ENCODE results near the gene ROBO1.

ROBO1 gene

DNA sequence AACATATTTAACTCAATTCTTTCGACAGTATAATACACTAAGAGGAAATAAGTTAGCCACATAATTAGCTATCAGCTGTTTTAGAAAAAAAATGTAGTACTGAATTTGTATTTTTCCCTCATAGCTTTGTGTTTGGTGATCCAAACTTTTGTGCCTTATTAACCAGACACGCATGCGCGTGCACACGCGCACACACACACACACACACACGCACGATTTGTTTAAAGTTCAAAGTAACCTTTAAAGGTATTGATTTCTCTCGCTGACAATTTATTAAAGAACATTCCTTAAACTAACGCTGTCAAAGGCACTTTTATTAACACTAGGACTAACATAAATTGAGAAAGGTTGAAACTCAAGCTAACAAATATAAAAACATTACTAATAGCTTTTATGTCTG, 198.9 kb downstream of the ROBO1 start:
- no peak overlapping the region for H3K4me3 ChIP-seq (ENCODE audit: low read depth, low read length)
- no peak for DNase-seq (ENCODE audit: low read depth)
- TF ChIP-seq CTCF (IDR thresholded peaks at IDR 0.05; ENCODE audit: low read depth, low read length, missing control alignments): no peak

DNA sequence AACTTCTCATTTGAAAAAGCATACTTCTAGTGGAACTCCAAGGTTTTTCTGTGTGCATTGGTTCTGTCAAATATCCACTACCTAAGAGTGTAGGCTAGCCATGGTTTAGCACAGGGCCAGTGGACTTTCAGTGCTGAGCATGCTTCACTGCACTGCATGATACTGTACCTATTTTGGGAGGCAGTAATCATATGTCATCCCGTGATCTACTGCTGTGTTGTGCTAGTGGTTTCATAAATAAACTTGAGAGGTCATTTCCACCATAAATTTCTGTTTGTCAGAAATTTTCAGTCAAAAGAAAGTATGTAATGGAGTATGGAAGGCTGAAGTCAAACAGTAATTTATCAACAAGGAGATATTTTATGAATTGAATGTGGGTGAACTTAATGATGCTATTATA, 203.6 kb downstream of the ROBO1 start:
- H3K4me3 ChIP-seq (ENCODE audit: low read depth, low read length): no peak overlapping the region
- no peak for TF ChIP-seq CTCF (IDR thresholded peaks at IDR 0.05; ENCODE audit: low read depth, low read length, missing control alignments)
- DNase-seq (ENCODE audit: low read depth): no peak

DNA sequence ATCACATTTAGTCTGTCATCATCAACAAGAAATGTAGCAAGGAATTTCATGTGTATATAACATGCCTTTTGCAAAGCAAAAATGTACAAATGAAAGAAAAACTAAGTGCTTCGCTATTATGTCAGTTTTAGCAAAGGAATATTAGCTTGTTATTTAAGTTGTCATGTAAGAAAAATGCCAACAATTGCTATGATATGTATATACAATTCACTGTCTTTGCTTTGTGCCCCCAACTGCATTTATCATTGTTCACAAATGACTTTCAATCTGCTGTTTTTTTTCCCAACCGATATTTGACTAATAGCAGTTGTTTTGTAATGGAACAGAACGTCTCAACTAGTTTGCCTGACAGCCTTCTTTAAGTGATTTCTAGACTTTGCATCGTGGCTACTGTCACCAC, 207.1 kb downstream of the ROBO1 start:
- no peak overlapping the region for H3K4me3 ChIP-seq (ENCODE audit: low read depth, low read length)
- DNase-seq (ENCODE audit: low read depth): no peak
- no peak for TF ChIP-seq CTCF (IDR thresholded peaks at IDR 0.05; ENCODE audit: low read depth, low read length, missing control alignments)

DNA sequence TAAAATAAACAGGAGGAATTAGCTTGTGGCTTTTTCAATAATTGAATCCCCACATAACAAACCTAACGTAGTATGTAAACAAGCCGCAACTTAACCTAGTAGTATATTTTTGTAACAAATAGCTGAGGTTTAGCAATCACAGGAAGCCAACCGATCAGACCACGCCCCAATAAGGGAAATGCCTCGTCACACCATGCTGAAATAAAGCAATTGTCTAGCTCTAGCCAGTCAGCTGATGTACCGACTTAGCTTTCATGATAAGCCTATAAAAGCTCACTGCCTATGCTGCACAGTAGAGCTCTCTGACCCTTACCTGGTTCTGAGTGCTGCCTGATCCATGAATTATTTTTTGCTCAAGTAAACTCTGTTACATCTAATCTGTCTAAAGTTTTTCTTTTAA, 208.9 kb downstream of the ROBO1 start:
- no peak for TF ChIP-seq CTCF (IDR thresholded peaks at IDR 0.05; ENCODE audit: low read depth, low read length, missing control alignments)
- DNase-seq (ENCODE audit: low read depth): no peak

GRCh38 chr3:79555655-79556054, 212.1 kb downstream of the ROBO1 start:
- DNase-seq (ENCODE audit: low read depth): no peak
- no peak overlapping the region for H3K4me3 ChIP-seq (ENCODE audit: low read depth, low read length)
- TF ChIP-seq CTCF (IDR thresholded peaks at IDR 0.05; ENCODE audit: low read depth, low read length, missing control alignments): no peak

More for the DNA sequence above, 208.9 kb downstream of the ROBO1 start:
- H3K4me3 ChIP-seq (ENCODE audit: low read depth, low read length): no peak overlapping the region

DNA sequence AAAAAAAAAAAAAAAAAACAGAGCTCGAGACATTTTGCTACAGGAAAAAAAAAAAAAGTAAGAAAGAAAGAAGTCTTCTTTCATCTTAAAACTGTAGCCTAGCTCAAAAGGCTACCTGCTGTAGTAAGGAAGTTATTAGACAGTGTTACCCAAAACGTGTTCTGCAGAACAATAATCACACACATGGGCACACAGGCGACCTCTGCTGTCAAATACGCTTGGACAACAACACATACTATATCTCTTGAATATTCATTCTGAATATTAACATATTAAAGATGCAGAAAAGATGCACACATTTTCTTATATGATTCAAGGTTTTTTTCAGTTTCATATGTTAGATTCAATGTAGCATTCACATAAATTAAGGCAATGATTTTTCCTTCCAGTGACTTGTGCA, 215.8 kb downstream of the ROBO1 start:
- no peak overlapping the region for H3K4me3 ChIP-seq (ENCODE audit: low read depth, low read length)
- no peak for DNase-seq (ENCODE audit: low read depth)
- TF ChIP-seq CTCF (IDR thresholded peaks at IDR 0.05; ENCODE audit: low read depth, low read length, missing control alignments): no peak

- no peak overlapping the region for H3K4me3 ChIP-seq (ENCODE audit: low read depth, low read length)
- no peak for TF ChIP-seq CTCF (IDR thresholded peaks at IDR 0.05; ENCODE audit: low read depth, low read length, missing control alignments)
- no peak for DNase-seq (ENCODE audit: low read depth)
Measured at GRCh38 chr3:79551321-79551892, 216.4 kb downstream of the ROBO1 start.
